HG03108 (cell line): ENCODE results near the gene TST.

Experiments
- ATAC-seq: cut with Tn5 transposase; IDR thresholded peaks from one replicate; pipeline ENCODE4 v1.9.1; 2021; ENCODE audit warnings: moderate library complexity; ENCODE audit not compliant: unreplicated experiment

The TST gene

GRCh38 chr22:37016134-37016910 lies 2.9 kb downstream of the TST start:
- no peak for ATAC-seq

- ATAC-seq, result no peak
These were observed 3.7 kb downstream of the TST start for GRCh38 chr22:37015587-37015878.

GRCh38 chr22:37014835-37015586 lies 4.2 kb downstream of the TST start:
- no peak for ATAC-seq

- no peak for ATAC-seq
These were observed 4.8 kb downstream of the TST start for GRCh38 chr22:37014415-37014806.

- ATAC-seq, result no peak
These were observed 6.3 kb downstream of the TST start for GRCh38 chr22:37012956-37013355.

GRCh38 chr22:37012262-37012904 lies 6.9 kb downstream of the TST start:
- ATAC-seq, result no peak

- ATAC-seq, result no peak
These were observed 7.8 kb downstream of the TST start for GRCh38 chr22:37011472-37011871.

- ATAC-seq, result no peak
These were observed 8.3 kb downstream of the TST start for GRCh38 chr22:37010976-37011375.

GRCh38 chr22:37010174-37010573 lies 9.1 kb downstream of the TST start:
- no peak for ATAC-seq

- no peak for ATAC-seq
These were observed 9.8 kb downstream of the TST start for GRCh38 chr22:37009490-37009889.

- no peak for ATAC-seq
These were observed 10.9 kb downstream of the TST start for GRCh38 chr22:37008365-37008764.

- ATAC-seq, result no peak
These were observed 11.6 kb downstream of the TST start for GRCh38 chr22:37007651-37008050.

- no peak for ATAC-seq
These were observed 16.6 kb downstream of the TST start for GRCh38 chr22:37002633-37003032.

- ATAC-seq, result no peak
These were observed 17.4 kb downstream of the TST start for GRCh38 chr22:37001826-37002225.

GRCh38 chr22:37000676-37001534 lies 18.3 kb downstream of the TST start:
- ATAC-seq, result no peak

- no peak for ATAC-seq
These were observed 19.8 kb downstream of the TST start for GRCh38 chr22:36999463-36999862.

GRCh38 chr22:36998620-36999351 lies 20.5 kb downstream of the TST start:
- ATAC-seq, result no peak

- ATAC-seq, result no peak
These were observed 21.5 kb downstream of the TST start for GRCh38 chr22:36997746-36998145.

- no peak for ATAC-seq
These were observed 28.0 kb downstream of the TST start for GRCh38 chr22:36991206-36991605.

GRCh38 chr22:36990457-36990856 lies 28.8 kb downstream of the TST start:
- no peak for ATAC-seq
